Measurements from ENCODE around the gene ZNF511. TPM values are rescaled to one million over a fixed set of nuclear protein-coding genes. Genes with fewer than 3 reads are reported as not detected.
A peak's percentile ranks its signal among the peaks of the same experiment; 100 is the strongest.

Gene ZNF511
- total and polyA plus RNA-seq, 9 of the 15 experiments (the other 6 are each of a cell fraction or from before 2014, with no cell fraction given), result 0.61 to 69.3 (median 40.1) TPM

- TF ChIP-seq TOE1 (IDR thresholded peaks at IDR 0.05; ENCODE audit: borderline replicate concordance), result no peak
- no peak for TF ChIP-seq TOE1 (CRISPR knock-in tag; IDR thresholded peaks at IDR 0.05; ENCODE audit: borderline replicate concordance, low read depth)
- no peak for TF ChIP-seq ETV6 (IDR thresholded peaks at IDR 0.05; ENCODE audit: borderline replicate concordance in 1 of 2, low read depth in 2 of 2, low read length in 1 of 2)
- TF ChIP-seq ETV6 (CRISPR knock-in tag; IDR thresholded peaks at IDR 0.05; ENCODE audit: borderline replicate concordance), result no peak
- TF ChIP-seq ZNF395 (CRISPR knock-in tag; IDR thresholded peaks at IDR 0.05), result no peak
- no peak for TF ChIP-seq HCFC1 (IDR thresholded peaks at IDR 0.05; ENCODE audit: low read depth, low read length)
- TF ChIP-seq ZNF318 (IDR thresholded peaks at IDR 0.05; ENCODE audit: borderline replicate concordance in 1 of 2, low read depth in 1 of 2), result no peak
- TF ChIP-seq KHSRP (IDR thresholded peaks at IDR 0.05), result no peak
- TF ChIP-seq CEBPG (CRISPR knock-in tag; IDR thresholded peaks at IDR 0.05), result no peak
- TF ChIP-seq CEBPG (tag; conservative IDR thresholded peaks at IDR 0.05 in 1 of 2, IDR thresholded peaks at IDR 0.05 in 1 of 2), result no peak
- no peak for TF ChIP-seq PHF8 (IDR thresholded peaks at IDR 0.05; ENCODE audit: borderline replicate concordance, low read length)
- TF ChIP-seq LEF1 (IDR thresholded peaks at IDR 0.05), result 0 out of 2 replicates have a peak, but pooled peaks have one; percentile 37
- no peak for TF ChIP-seq ID3 (CRISPR knock-in tag; IDR thresholded peaks at IDR 0.05)
- no peak for TF ChIP-seq ID3 (tag; IDR thresholded peaks at IDR 0.05)
- no peak for TF ChIP-seq POLR2A (conservative IDR thresholded peaks at IDR 0.05)
- TF ChIP-seq TRIM28 (IDR thresholded peaks at IDR 0.05), result no peak
- TF ChIP-seq KDM4B (IDR thresholded peaks at IDR 0.05; ENCODE audit: borderline replicate concordance in 2 of 2, low read depth in 1 of 2), result no peak
- no peak for TF ChIP-seq ZNF347 (CRISPR knock-in tag; IDR thresholded peaks at IDR 0.05; ENCODE audit: low read depth)
- no peak for TF ChIP-seq XRCC3 (IDR thresholded peaks at IDR 0.05)
Measured at GRCh38 chr10:133359972-133360610, 51.4 kb downstream of the ZNF511 start (continued).

Measured in K562 (cell line).